Neural cell (in vitro differentiated cells): ENCODE data around the gene RERE. TPM values are rescaled to one million over a fixed set of nuclear protein-coding genes. Genes with fewer than 3 reads are reported as not detected.

ENCODE experiments used
- H2AFZ ChIP-seq: fragments of 200-600, 300-800 bp; sonication (generic), shearing (Covaris generic); 2 replicates; pipeline ENCODE4 v1.6.0; 2014; ENCODE audit warnings: low read depth, mild to moderate bottlenecking, antibody characterized with exemption, low read length, moderate library complexity
- H3F3A ChIP-seq: fragments of 200-600 bp; shearing (Covaris generic); 2 replicates; pipeline ENCODE4 v1.6.1; 2016; ENCODE audit warnings: mild to moderate bottlenecking, moderate library complexity, mixed read lengths, antibody characterized with exemption, low read length; ENCODE audit not compliant: insufficient read depth, poor library complexity, severe bottlenecking
- H3K27ac ChIP-seq: fragments of 200-600, 300-800 bp; sonication (generic), shearing (Covaris generic); 2 replicates; pipeline ENCODE4 v1.5.1; 2014; ENCODE audit warnings: mild to moderate bottlenecking, low read length, moderate library complexity
- H3K27me3 ChIP-seq: fragments of 300-800, 200-600 bp; sonication (generic), shearing (Covaris generic); 2 replicates; pipeline ENCODE4 v1.6.0; 2014; ENCODE audit warnings: mild to moderate bottlenecking, low read depth, low read length, moderate library complexity; ENCODE audit not compliant: insufficient read depth
- H3K36me3 ChIP-seq: fragments of 300-800, 200-600 bp; sonication (generic), shearing (Covaris generic); 2 replicates; pipeline ENCODE4 v1.5.1; 2014; ENCODE audit warnings: mild to moderate bottlenecking, antibody characterized with exemption, low read length, moderate library complexity; ENCODE audit not compliant: insufficient read depth
- H3K4me2 ChIP-seq: fragments of 300-800, 200-600 bp; sonication (generic), shearing (Covaris generic); 2 replicates; pipeline ENCODE4 v1.6.0; 2014; ENCODE audit warnings: mild to moderate bottlenecking, low read length
- H3K4me3 ChIP-seq: fragments of 300-800, 200-600 bp; sonication (generic), shearing (Covaris generic); 2 replicates; pipeline ENCODE4 v1.5.1; 2014; ENCODE audit warnings: mild to moderate bottlenecking, low read length, moderate library complexity
- H3K79me2 ChIP-seq: fragments of 200-600 bp; shearing (Covaris generic); replicated peaks from 2 replicates; pipeline ENCODE4 v1.6.0; 2014; ENCODE audit warnings: mild to moderate bottlenecking, low read length, moderate library complexity; ENCODE audit not compliant: insufficient read depth
- H3K9ac ChIP-seq: fragments of 300-800, 200-600 bp; sonication (generic), shearing (Covaris generic); 2 replicates; pipeline ENCODE4 v1.6.1; 2016; ENCODE audit warnings: mild to moderate bottlenecking, low read length, mixed read lengths
- H3K9me2 ChIP-seq: fragments of 200-600 bp; shearing (Covaris generic); 2 replicates; pipeline ENCODE4 v1.6.1; 2016; ENCODE audit warnings: mild to moderate bottlenecking, low read length, mixed read lengths; ENCODE audit not compliant: insufficient read depth
- H3K9me3 ChIP-seq: fragments of 200-600, 300-800 bp; sonication (generic), shearing (Covaris generic); 2 replicates; pipeline ENCODE4 v1.6.1; 2016; ENCODE audit warnings: mild to moderate bottlenecking, mixed run types, low read length, moderate library complexity, mixed read lengths
- H4K20me1 ChIP-seq: fragments of 200-600 bp; shearing (Covaris generic); 2 replicates; pipeline ENCODE4 v1.6.1; 2016; ENCODE audit warnings: mild to moderate bottlenecking, mixed run types; ENCODE audit not compliant: insufficient read depth
- CTCF ChIP-seq: fragments of 450-650 bp; IDR thresholded peaks from 2 replicates; pipeline ENCODE4 v1.5.1; 2014; ENCODE audit warnings: antibody characterized with exemption, mild to moderate bottlenecking, moderate library complexity; ENCODE audit not compliant: poor library complexity, severe bottlenecking
- EP300 ChIP-seq: fragments of 450-650 bp; conservative IDR thresholded peaks from 2 replicates; pipeline ENCODE4 v1.6.1; 2014; ENCODE audit warnings: antibody characterized with exemption, mild to moderate bottlenecking, moderate library complexity; ENCODE audit not compliant: poor library complexity, severe bottlenecking
- EZH2 ChIP-seq: fragments of 200-600, 300-800 bp; shearing (Covaris generic), sonication (generic); IDR thresholded peaks from 2 replicates; pipeline ENCODE4 v1.6.1; 2014; ENCODE audit warnings: antibody characterized with exemption, low read length, borderline replicate concordance, mild to moderate bottlenecking; ENCODE audit not compliant: insufficient read depth, poor library complexity, severe bottlenecking
- MXI1 ChIP-seq: fragments of 450-650 bp; conservative IDR thresholded peaks from 2 replicates; pipeline ENCODE4 v1.6.1; 2014; ENCODE audit warnings: antibody characterized with exemption, mild to moderate bottlenecking; ENCODE audit not compliant: poor library complexity, severe bottlenecking
- POLR2AphosphoS5 ChIP-seq: IDR thresholded peaks from 2 replicates; pipeline ENCODE4 v1.6.1; 2012
- RAD21 ChIP-seq: fragments of 450-650 bp; conservative IDR thresholded peaks from 2 replicates; pipeline ENCODE4 v1.6.1; 2014; ENCODE audit warnings: antibody characterized with exemption, mild to moderate bottlenecking, moderate library complexity
- REST ChIP-seq: IDR thresholded peaks from 2 replicates; pipeline ENCODE4 v1.6.1; 2012; ENCODE audit warnings: borderline replicate concordance
- SMC3 ChIP-seq: fragments of 450-650 bp; conservative IDR thresholded peaks from 2 replicates; pipeline ENCODE4 v1.6.1; 2014; ENCODE audit warnings: antibody characterized with exemption, mild to moderate bottlenecking, moderate library complexity; ENCODE audit not compliant: poor library complexity
- TAF1 ChIP-seq: IDR thresholded peaks from 2 replicates; pipeline ENCODE4 v1.6.1; 2012; ENCODE audit warnings: low read depth
- polyA plus RNA-seq: library from polyadenylated mRNA; depleted of rRNA; stranded (reverse); fragments of >200 nt; gene quantifications from 2 replicates; pipeline ENCODE4 v1.2.3, GENCODE V29; 2014

Gene RERE
- polyA plus RNA-seq, 1 donor from 2014 or later = 21.0 TPM

GRCh38 chr1:8409606-8410005 is 407.8 kb downstream of the RERE start:
- TF ChIP-seq CTCF (no peak), EZH2 (no peak), SMC3 (no peak), RAD21 (no peak), POLR2AphosphoS5 (no peak), TAF1 (no peak), REST (no peak), MXI1 (no peak), EP300 (no peak)
- Histone ChIP-seq H3K79me2 (peaks cover 39% of the 10 kb centered on the region), H4K20me1 (peaks cover 4% of the 10 kb centered on the region), H2AFZ (no peak overlapping the region), H3K4me3 (no peak overlapping the region), H3F3A (no peaks in the 10 kb centered on the region), H3K9ac (no peak overlapping the region), H3K4me2 (no peak overlapping the region), H3K9me2 (no peaks in the 10 kb centered on the region), H3K9me3 (no peaks in the 10 kb centered on the region), H3K27ac (no peak overlapping the region), H3K27me3 (no peaks in the 10 kb centered on the region), H3K36me3 (peaks cover 1% of the 10 kb centered on the region)

- no peaks in the 10 kb centered on the region for H3K27me3 ChIP-seq
- no peaks in the 10 kb centered on the region for H3F3A ChIP-seq
- no peaks in the 10 kb centered on the region for H3K9me2 ChIP-seq
- TF ChIP-seq REST (no peak), POLR2AphosphoS5 (no peak), RAD21 (peak; percentile 31), MXI1 (no peak), EZH2 (no peak), EP300 (no peak), SMC3 (peak; percentile 20), CTCF (peak; percentile 58), TAF1 (no peak)
- peaks cover 4% of the 10 kb centered on the region for H3K36me3 ChIP-seq
- peaks cover 4% of the 10 kb centered on the region for H4K20me1 ChIP-seq
- no peak overlapping the region for H3K9ac ChIP-seq
- H2AFZ ChIP-seq = no peak overlapping the region
- no peak overlapping the region for H3K27ac ChIP-seq
- H3K79me2 ChIP-seq = peaks cover 41% of the 10 kb centered on the region
- no peaks in the 10 kb centered on the region for H3K9me3 ChIP-seq
- H3K4me3 ChIP-seq = no peak overlapping the region
- H3K4me2 ChIP-seq = no peak overlapping the region
Measured at GRCh38 chr1:8409106-8409505, 408.3 kb downstream of the RERE start.
